CD8-positive, alpha-beta memory T cell (primary cell): Measurements from ENCODE around the gene CGB2. TPM values are rescaled to one million over a fixed set of nuclear protein-coding genes. Genes with fewer than 3 reads are reported as not detected.
A peak's percentile ranks its signal among the peaks of the same experiment; 100 is the strongest.
"Not testable (repeated sequence)": the region's sequence is repeated elsewhere in the genome, so short reads cannot be mapped to it uniquely, and the experiment has no call there.

Experiments
- CTCF ChIA-PET: fragments of 350-600 bp; sonication (Branson Sonifier 250); formaldehyde crosslinking; loops from one replicate; lab custom pipeline; 2021; ENCODE audit warnings: antibody characterized with exemption; lab: Charles Lee
- POLR2A ChIA-PET: fragments of 350-600 bp; sonication (Branson Sonifier 250); formaldehyde crosslinking; loops from one replicate; lab custom pipeline; 2021; ENCODE audit warnings: antibody characterized with exemption; lab: Charles Lee
- DNase-seq, 5 donors: peaks; one replicate each; pipeline versions ENCODE4 v3.0.0 to v3.0.0-alpha.2; 2020 to 2022; ENCODE audit warnings: mixed read lengths in 1 of 5
- H3K27ac ChIP-seq: one replicate; pipeline ENCODE4 v1.7.0; 2013; ENCODE audit warnings: low read depth, mild to moderate bottlenecking, low read length, moderate library complexity
- H3K27me3 ChIP-seq: 2 replicates; pipeline ENCODE4 v1.7.0; 2013; ENCODE audit warnings: low read length, mild to moderate bottlenecking; ENCODE audit not compliant: insufficient read depth, poor library complexity, severe bottlenecking
- H3K36me3 ChIP-seq: 2 replicates; pipeline ENCODE4 v1.7.0; 2013; ENCODE audit warnings: mild to moderate bottlenecking, low read length, moderate library complexity; ENCODE audit not compliant: insufficient read depth
- H3K4me1 ChIP-seq: 2 replicates; pipeline ENCODE4 v1.7.0; 2013; ENCODE audit warnings: mild to moderate bottlenecking, low read length, moderate library complexity; ENCODE audit not compliant: insufficient read depth
- H3K4me3 ChIP-seq: 2 replicates; pipeline ENCODE4 v1.7.0; 2013; ENCODE audit warnings: mild to moderate bottlenecking, low read length
- H3K9me3 ChIP-seq: 2 replicates; pipeline ENCODE4 v1.7.0; 2013; ENCODE audit warnings: mild to moderate bottlenecking, low read length
- H3K27ac Mint-ChIP-seq, 8 donors: one replicate each; pipeline ENCODE4 v1.8.0; 2020 to 2021; ENCODE audit warnings: mixed read lengths in 8 of 8, mild to moderate bottlenecking in 6 of 8, inconsistent platforms in 3 of 8, moderate library complexity in 3 of 8
- H3K27me3 Mint-ChIP-seq, 2 donors: one replicate each; pipeline ENCODE4 v1.8.0; 2020 to 2021; ENCODE audit warnings: mixed read lengths in 2 of 2, mild to moderate bottlenecking in 1 of 2, moderate library complexity in 1 of 2
- H3K36me3 Mint-ChIP-seq, 3 donors: one replicate each; pipeline ENCODE4 v1.8.0; 2020 to 2021; ENCODE audit warnings: mixed read lengths in 3 of 3, inconsistent platforms in 1 of 3, mild to moderate bottlenecking in 1 of 3
- H3K4me1 Mint-ChIP-seq, 3 donors: one replicate each; pipeline ENCODE4 v1.8.0; 2020 to 2021; ENCODE audit warnings: mixed read lengths in 3 of 3, inconsistent platforms in 1 of 3, mild to moderate bottlenecking in 1 of 3
- H3K4me3 Mint-ChIP-seq, 7 donors: one replicate each; pipeline ENCODE4 v1.8.0; 2020 to 2021; ENCODE audit warnings: mixed read lengths in 7 of 7, mild to moderate bottlenecking in 6 of 7, moderate library complexity in 4 of 7, inconsistent platforms in 2 of 7
- H3K9me3 Mint-ChIP-seq, 5 donors: one replicate each; pipeline ENCODE4 v1.8.0; 2020 to 2022; ENCODE audit warnings: mixed read lengths in 5 of 5, mild to moderate bottlenecking in 3 of 5, moderate library complexity in 2 of 5, inconsistent platforms in 1 of 5
- polyA plus RNA-seq: library from polyadenylated mRNA; unstranded; fragments of 300-500 nt; fragmentation: Illumina TruSeq; gene quantifications from one replicate; pipeline ENCODE4 v1.2.3, GENCODE V29; 2021
- total RNA-seq, 2 experiments: library from RNA; stranded (reverse); gene quantifications; one replicate each; pipeline ENCODE4 v1.2.3, GENCODE V29; 2021

Gene CGB2
- not detected for total RNA-seq
- not detected for polyA plus RNA-seq

- H3K9me3 Mint-ChIP-seq, H3K4me1 Mint-ChIP-seq, H3K4me3 ChIP-seq, CTCF ChIA-PET, H3K4me1 ChIP-seq, H3K36me3 ChIP-seq, H3K9me3 ChIP-seq, H3K36me3 Mint-ChIP-seq, H3K27me3 ChIP-seq, H3K27ac ChIP-seq: not testable (repeated sequence)
- H3K4me3 Mint-ChIP-seq: peak within 1 kb of the TSS in 2 of 7 donors; percentile 9 to 51
- peak in 4 of 5 donors; percentile 39 to 57 (median 41) for DNase-seq
- H3K27me3 Mint-ChIP-seq: peaks cover 4 to 12% of the 10 kb centered on the region in 2 donors
- POLR2A ChIA-PET: interaction anchor here (0.5 kb wide), 1 partner anchor 810 kb away, joined by 4 read pairs; no protein-coding TSS in a partner anchor
- peak within 1 kb of the TSS in 1 of 8 donors; percentile 16 for H3K27ac Mint-ChIP-seq
Measured at GRCh38 chr19:49031642-49032301, at the start of gene CGB2. TSS of gene CGB2 (plus strand) at chr19:49031890. CDS start at chr19:49032096, 206 bp downstream.

GRCh38 chr19:48982280-48982679 is 49.4 kb upstream of the CGB2 start:
- Histone ChIP-seq H3K27ac (no peak overlapping the region), H3K4me1 (no peaks in the 10 kb centered on the region), H3K27me3 (no peaks in the 10 kb centered on the region), H3K4me3 (no peak overlapping the region), H3K36me3 (peaks cover 6% of the 10 kb centered on the region), H3K9me3 (no peaks in the 10 kb centered on the region)
- DNase-seq: no peak
- CTCF ChIA-PET: interaction anchor here (2.0 to 2.4 kb wide), 2 partner anchors 11 to 17 kb away, joined by 7 to 14 read pairs; partner anchors contain the start of genes GYS1 and RUVBL2
- Mint-ChIP-seq H3K4me1 (peaks cover 0 to 2% (median 0%) of the 10 kb centered on the region in 3 donors), H3K27ac (no peak overlapping the region), H3K9me3 (no peaks in the 10 kb centered on the region), H3K27me3 (no peaks in the 10 kb centered on the region), H3K36me3 (peaks cover 0 to 58% (median 11%) of the 10 kb centered on the region in 3 donors), H3K4me3 (no peak overlapping the region)
- POLR2A ChIA-PET: no interaction called here

- Mint-ChIP-seq H3K9me3 (no peaks in the 10 kb centered on the region), H3K36me3 (peaks cover 4 to 58% (median 20%) of the 10 kb centered on the region in 3 donors), H3K27me3 (no peaks in the 10 kb centered on the region), H3K4me3 (peak overlapping the region in 1 of 7 donors; percentile 40), H3K4me1 (peaks cover 7 to 9% (median 7%) of the 10 kb centered on the region in 3 donors), H3K27ac (peak overlapping the region in 1 of 8 donors; percentile 63)
- Histone ChIP-seq H3K27ac (no peak overlapping the region), H3K4me3 (no peak overlapping the region), H3K4me1 (no peaks in the 10 kb centered on the region), H3K27me3 (no peaks in the 10 kb centered on the region), H3K9me3 (no peaks in the 10 kb centered on the region), H3K36me3 (peaks cover 6% of the 10 kb centered on the region)
- DNase-seq: no peak
- ChIA-PET POLR2A (no interaction called here), CTCF (no interaction called here)
Measured at GRCh38 chr19:48985711-48986110, 46.0 kb upstream of the CGB2 start.

GRCh38 chr19:48986211-48986610 is 45.5 kb upstream of the CGB2 start:
- Mint-ChIP-seq H3K4me3 (no peak overlapping the region), H3K27me3 (no peaks in the 10 kb centered on the region), H3K27ac (no peak overlapping the region), H3K36me3 (peaks cover 4 to 60% (median 20%) of the 10 kb centered on the region in 3 donors), H3K4me1 (peaks cover 7 to 13% (median 12%) of the 10 kb centered on the region in 3 donors), H3K9me3 (no peaks in the 10 kb centered on the region)
- no peaks in the 10 kb centered on the region for H3K4me1 ChIP-seq
- no peaks in the 10 kb centered on the region for H3K9me3 ChIP-seq
- no peak overlapping the region for H3K27ac ChIP-seq
- ChIA-PET POLR2A (no interaction called here), CTCF (no interaction called here)
- H3K36me3 ChIP-seq: peaks cover 6% of the 10 kb centered on the region
- no peak overlapping the region for H3K4me3 ChIP-seq
- no peak for DNase-seq
- H3K27me3 ChIP-seq: no peaks in the 10 kb centered on the region

- Histone ChIP-seq H3K27ac (no peak overlapping the region), H3K9me3 (no peaks in the 10 kb centered on the region), H3K4me1 (peaks cover 8% of the 10 kb centered on the region), H3K27me3 (no peaks in the 10 kb centered on the region), H3K36me3 (peaks cover 6% of the 10 kb centered on the region), H3K4me3 (no peak overlapping the region)
- DNase-seq: no peak
- H3K4me3 Mint-ChIP-seq: no peak overlapping the region
- H3K27ac Mint-ChIP-seq: no peak overlapping the region
- POLR2A ChIA-PET: no interaction called here
- H3K27me3 Mint-ChIP-seq: no peaks in the 10 kb centered on the region
- H3K4me1 Mint-ChIP-seq: peaks cover 12 to 19% (median 19%) of the 10 kb centered on the region in 3 donors
- H3K9me3 Mint-ChIP-seq: no peaks in the 10 kb centered on the region
- CTCF ChIA-PET: no interaction called here
- peaks cover 4 to 51% (median 15%) of the 10 kb centered on the region in 3 donors for H3K36me3 Mint-ChIP-seq
Measured at GRCh38 chr19:48987323-48987722, 44.4 kb upstream of the CGB2 start.

- H3K27me3 ChIP-seq: no peaks in the 10 kb centered on the region
- CTCF ChIA-PET: interaction anchor here (1.2 kb wide), 1 partner anchor 18 kb away, joined by 3 read pairs; no protein-coding TSS in a partner anchor
- Mint-ChIP-seq H3K27ac (peak overlapping the region in 1 of 8 donors; percentile 30), H3K4me1 (peaks cover 16 to 26% (median 23%) of the 10 kb centered on the region in 3 donors), H3K27me3 (no peaks in the 10 kb centered on the region), H3K9me3 (no peaks in the 10 kb centered on the region), H3K4me3 (peak overlapping the region in 1 of 7 donors; percentile 52), H3K36me3 (peaks cover 4 to 48% (median 13%) of the 10 kb centered on the region in 3 donors)
- H3K4me1 ChIP-seq: peaks cover 13% of the 10 kb centered on the region
- no peak overlapping the region for H3K4me3 ChIP-seq
- POLR2A ChIA-PET: no interaction called here
- H3K36me3 ChIP-seq: peaks cover 6% of the 10 kb centered on the region
- no peak overlapping the region for H3K27ac ChIP-seq
- no peaks in the 10 kb centered on the region for H3K9me3 ChIP-seq
- no peak for DNase-seq
Measured at GRCh38 chr19:48988286-48988685, 43.4 kb upstream of the CGB2 start.

GRCh38 chr19:48988860-48989259 is 42.8 kb upstream of the CGB2 start:
- DNase-seq: no peak
- no peak overlapping the region for H3K4me3 ChIP-seq
- no peak overlapping the region for H3K27ac ChIP-seq
- no peaks in the 10 kb centered on the region for H3K9me3 ChIP-seq
- no peak overlapping the region for H3K4me3 Mint-ChIP-seq
- H3K27me3 Mint-ChIP-seq: peaks cover 0 to 2% of the 10 kb centered on the region in 2 donors
- peaks cover 6% of the 10 kb centered on the region for H3K36me3 ChIP-seq
- H3K27me3 ChIP-seq: no peaks in the 10 kb centered on the region
- H3K36me3 Mint-ChIP-seq: peaks cover 4 to 47% (median 11%) of the 10 kb centered on the region in 3 donors
- ChIA-PET POLR2A (no interaction called here), CTCF (interaction anchor here (1.2 kb wide), 1 partner anchor 19 kb away, joined by 3 read pairs; no protein-coding TSS in a partner anchor)
- H3K27ac Mint-ChIP-seq: peak overlapping the region in 4 of 8 donors; percentile 30 to 66 (median 50)
- H3K9me3 Mint-ChIP-seq: no peaks in the 10 kb centered on the region
- peaks cover 13% of the 10 kb centered on the region for H3K4me1 ChIP-seq
- H3K4me1 Mint-ChIP-seq: peaks cover 19 to 29% (median 27%) of the 10 kb centered on the region in 3 donors

GRCh38 chr19:48989701-48990291 is 41.9 kb upstream of the CGB2 start:
- CTCF ChIA-PET: no interaction called here
- Mint-ChIP-seq H3K36me3 (peaks cover 4 to 47% (median 11%) of the 10 kb centered on the region in 3 donors), H3K27me3 (peaks cover 0 to 2% of the 10 kb centered on the region in 2 donors), H3K4me3 (peak overlapping the region in 1 of 7 donors; percentile 24), H3K9me3 (no peaks in the 10 kb centered on the region), H3K27ac (peak overlapping the region in 2 of 8 donors; percentile 17 to 84), H3K4me1 (peaks cover 25 to 37% (median 34%) of the 10 kb centered on the region in 3 donors)
- H3K9me3 ChIP-seq: no peaks in the 10 kb centered on the region
- H3K36me3 ChIP-seq: peaks cover 6% of the 10 kb centered on the region
- POLR2A ChIA-PET: no interaction called here
- no peak overlapping the region for H3K4me3 ChIP-seq
- H3K27ac ChIP-seq: no peak overlapping the region
- H3K27me3 ChIP-seq: no peaks in the 10 kb centered on the region
- DNase-seq: no peak
- H3K4me1 ChIP-seq: peaks cover 22% of the 10 kb centered on the region
